GM12878 (cell line): ENCODE data around the gene NOS1AP. TPM values are rescaled to one million over a fixed set of nuclear protein-coding genes. Genes with fewer than 3 reads are reported as not detected.

Experiments used
- ATAC-seq: fragments of 200-7000 bp; cut with Tn5 transposase; 3 replicates; pipeline ENCODE4 v1.9.1; 2020; ENCODE audit warnings: mild to moderate bottlenecking, moderate library complexity
- BruUV-seq: library from RNA; stranded (reverse); fragments of 400-500 nt; replicated peaks from 2 replicates; lab custom pipeline; 2021; lab: Mats Ljungman, UMichigan
- CTCF ChIA-PET: fragments of 300-600 bp; sonication (Branson Sonifier 250); formaldehyde crosslinking; extraction: SDS; loops from one replicate; lab custom pipeline; 2021; ENCODE audit warnings: inconsistent platforms; lab: Yijun Ruan, JAX
- POLR2A ChIA-PET: fragments of 350-600 bp; formaldehyde crosslinking; extraction: SDS; loops from one replicate; lab custom pipeline; 2021; ENCODE audit warnings: inconsistent platforms; lab: Charles Lee
- RAD21 ChIA-PET: fragments of 300-600 bp; sonication (Branson Sonifier 250); formaldehyde crosslinking; loops from one replicate; lab custom pipeline; 2023; ENCODE audit warnings: antibody characterized with exemption; ENCODE audit not compliant: unreplicated experiment; lab: Charles Lee
- SMC1A ChIA-PET: fragments of 300-600 bp; sonication (Branson Sonifier 250); formaldehyde crosslinking; loops from one replicate; lab custom pipeline; 2023; ENCODE audit not compliant: unreplicated experiment, uncharacterized antibody; lab: Charles Lee
- DNase-seq: peaks from one replicate; pipeline ENCODE4 v3.0.0-alpha.2; 2011; ENCODE audit warnings: low read depth, low spot score
- FAIRE-seq: peaks from 3 replicates; lab custom pipeline; 2011; peaks lifted over from hg19 to GRCh38; lab: Jason Lieb, UNC
- H2AFZ ChIP-seq: 2 replicates; pipeline ENCODE4 v1.6.0; 2011; ENCODE audit warnings: low read depth, low read length, control low read depth; ENCODE audit not compliant: control insufficient read depth
- H3K27ac ChIP-seq: 2 replicates; pipeline ENCODE4 v1.5.1; 2011; ENCODE audit warnings: control low read depth; ENCODE audit not compliant: control insufficient read depth, insufficient read depth
- H3K27me3 ChIP-seq, 2 experiments: replicated peaks in 1 of 2; 2 replicates each; pipeline versions ENCODE4 v1.6.0 to v1.6.1; 2011; ENCODE audit warnings: low read length in 1 of 2; ENCODE audit not compliant: control insufficient read depth in 2 of 2, insufficient read depth in 2 of 2
- H3K36me3 ChIP-seq, 2 experiments: 2 replicates each; pipeline ENCODE4 v1.5.1; 2011; ENCODE audit warnings: low read length in 1 of 2; ENCODE audit not compliant: control insufficient read depth in 2 of 2, insufficient read depth in 2 of 2
- H3K4me1 ChIP-seq: 2 replicates; pipeline ENCODE4 v1.6.1; 2011; ENCODE audit warnings: mild to moderate bottlenecking, low read length, moderate library complexity, mixed read lengths; ENCODE audit not compliant: control insufficient read depth, insufficient read depth
- H3K4me2 ChIP-seq: 2 replicates; pipeline ENCODE4 v1.6.0; 2011; ENCODE audit warnings: control low read depth; ENCODE audit not compliant: control insufficient read depth, insufficient read depth
- H3K4me3 ChIP-seq: fragments of 200-600 bp; sonication (generic); 2 replicates; pipeline ENCODE4 v1.5.1; 2016
- H3K79me2 ChIP-seq: 2 replicates; pipeline ENCODE4 v1.6.0; 2011; ENCODE audit warnings: low read length; ENCODE audit not compliant: control insufficient read depth, insufficient read depth
- H3K9ac ChIP-seq: 2 replicates; pipeline ENCODE4 v1.8.0; 2011; ENCODE audit warnings: low read length, control low read depth, mixed read lengths; ENCODE audit not compliant: control insufficient read depth, insufficient read depth
- H3K9me3 ChIP-seq: replicated peaks from 3 replicates; pipeline ENCODE4 v1.5.1; 2011; ENCODE audit warnings: mild to moderate bottlenecking, low read length; ENCODE audit not compliant: control insufficient read depth, insufficient read depth
- H4K20me1 ChIP-seq: 2 replicates; pipeline ENCODE4 v1.6.0; 2011; ENCODE audit not compliant: control insufficient read depth, insufficient read depth
- CBX5 ChIP-seq: sonication (generic); IDR thresholded peaks from 2 replicates; pipeline ENCODE4 v1.6.1; 2016; ENCODE audit warnings: low read depth, moderate library complexity, mild to moderate bottlenecking, inconsistent platforms
- E4F1 ChIP-seq: fragments of 450-650 bp; IDR thresholded peaks from 2 replicates; pipeline ENCODE4 v1.6.1; 2018; ENCODE audit warnings: borderline replicate concordance, mild to moderate bottlenecking; ENCODE audit not compliant: partially characterized antibody
- KLF5 ChIP-seq: fragments of 450-650 bp; IDR thresholded peaks from 2 replicates; pipeline ENCODE4 v1.6.1; 2014; ENCODE audit warnings: mild to moderate bottlenecking; ENCODE audit not compliant: partially characterized antibody
- MYC ChIP-seq: IDR thresholded peaks from 2 replicates; pipeline ENCODE4 v1.6.1; 2011; ENCODE audit warnings: mild to moderate bottlenecking, low read length, moderate library complexity, inconsistent platforms; ENCODE audit not compliant: insufficient read depth, insufficient replicate concordance, insufficient read length, severe bottlenecking
- PAX5 ChIP-seq: IDR thresholded peaks from 2 replicates; pipeline ENCODE4 v1.6.1; 2011; ENCODE audit warnings: low read depth, low read length, borderline replicate concordance
- PBX3 ChIP-seq: IDR thresholded peaks from 2 replicates; pipeline ENCODE4 v1.6.1; 2011; ENCODE audit warnings: mild to moderate bottlenecking, low read depth, low read length, moderate library complexity; ENCODE audit not compliant: insufficient replicate concordance
- RAD21 ChIP-seq: IDR thresholded peaks from 2 replicates; pipeline ENCODE4 v1.6.1; 2011; ENCODE audit warnings: mild to moderate bottlenecking, low read depth, low read length, moderate library complexity; ENCODE audit not compliant: insufficient read depth
- RUNX3 ChIP-seq: IDR thresholded peaks from 2 replicates; pipeline ENCODE4 v1.6.1; 2012; ENCODE audit warnings: low read length, inconsistent platforms
- YBX1 ChIP-seq: fragments of 450-650 bp; IDR thresholded peaks from 2 replicates; pipeline ENCODE4 v1.6.1; 2016; ENCODE audit warnings: antibody characterized with exemption
- ZBTB40 ChIP-seq: fragments of 450-650 bp; IDR thresholded peaks from 2 replicates; pipeline ENCODE4 v1.6.1; 2016; ENCODE audit warnings: mild to moderate bottlenecking, moderate library complexity, borderline replicate concordance
- WGBS: methylation state at CpG from one replicate; pipeline ENCODE4 v1.1.6; 2016; ENCODE audit warnings: low lambda C conversion rate; ENCODE audit not compliant: insufficient replicate concordance, insufficient coverage; ENCODE audit errors: missing lambda C conversion rate; 5-methylcytosine and 5-hydroxymethylcytosine counted together
- in situ Hi-C: fragments of 300-500 bp; cut with MboI; formaldehyde crosslinking; loops from 9 replicates; pipeline ENCODE4 v1.14.3; 2018; ENCODE audit warnings: mixed read lengths
- intact Hi-C: fragments of 100-400 bp; cut with micrococcal nuclease; formaldehyde crosslinking; loops from one replicate; pipeline ENCODE4 v1.14.2; 2022; ENCODE audit not compliant: unreplicated experiment
- polyA plus RNA-seq, 11 experiments: library from polyadenylated mRNA; depleted of rRNA in 4 of 11; unstranded in 6 of 11; stranded (reverse) in 5 of 11; fragments of >200 nt; fragmentation: Nextera tagmentation in 4 of 11; fragmentation: Illumina TruSeq in 1 of 11; extraction: Ambion mirVana in 4 of 11; extraction: Trizol in 1 of 11; gene quantifications; 1 replicate in 1 of 11; 2 replicates in 10 of 11; pipeline versions ENCODE4 v1.2.1 to v1.2.3, GENCODE V29; 2011 to 2016; ENCODE audit warnings: inconsistent platforms in 2 of 11, missing spikeins in 2 of 11, low read depth in 1 of 11
- total RNA-seq, 4 experiments: library from RNA; depleted of rRNA in 3 of 4; stranded (reverse); fragments of >200 nt in 3 of 4; fragmentation: Illumina TruSeq in 1 of 4; extraction: Trizol in 1 of 4; gene quantifications; 2 replicates each; pipeline versions ENCODE4 v1.2.1 to v1.2.3, GENCODE V29; 2013 to 2021

The NOS1AP gene
- total and polyA plus RNA-seq, 10 of the 15 experiments (the other 5 are each of a cell fraction or from before 2014, with no cell fraction given): 0.03 to 0.15 TPM; not detected in 8

GRCh38 chr1:162110910-162111309, 41.4 kb downstream of the NOS1AP start (continued):
- TF ChIP-seq PBX3 (no peak), ZBTB40 (no peak), YBX1 (no peak), KLF5 (no peak)

GRCh38 chr1:162111572-162111971, 42.1 kb downstream of the NOS1AP start:
- no peaks in the 10 kb centered on the region for H3K36me3 ChIP-seq
- no peaks in the 10 kb centered on the region for H3K4me1 ChIP-seq
- DNase-seq: no peak
- H3K4me2 ChIP-seq: no peak overlapping the region
- H3K79me2 ChIP-seq: no peaks in the 10 kb centered on the region
- 36% methylated on average over 4 of the region's 4 CpGs for WGBS
- CTCF ChIA-PET: no interaction called here
- SMC1A ChIA-PET: no interaction called here
- no TSS peak for BruUV-seq
- POLR2A ChIA-PET: no interaction called here
- FAIRE-seq: no peak
- in situ Hi-C loops: no loop called here
- intact Hi-C loops: no loop called here
- H3K4me3 ChIP-seq: no peak overlapping the region
- no peaks in the 10 kb centered on the region; the same call in 2 of the 3 replicates for H3K9me3 ChIP-seq
- H2AFZ ChIP-seq: no peak overlapping the region
- no peaks in the 10 kb centered on the region for H4K20me1 ChIP-seq
- no peaks in the 10 kb centered on the region; a peak in 2 of 4 replicates for H3K27me3 ChIP-seq
- RAD21 ChIA-PET: no interaction called here
- ATAC-seq: no peak
- no peak overlapping the region for H3K27ac ChIP-seq
- no peak overlapping the region for H3K9ac ChIP-seq
- no peak for TF ChIP-seq RAD21
- no peak for TF ChIP-seq ZBTB40
- no peak for TF ChIP-seq RUNX3
- TF ChIP-seq E4F1: no peak
- TF ChIP-seq CBX5: no peak
- TF ChIP-seq MYC: no peak
- no peak for TF ChIP-seq PAX5
